Measurements from ENCODE around the gene IL24. TPM values are rescaled to one million over a fixed set of nuclear protein-coding genes. Genes with fewer than 3 reads are reported as not detected.

Gene IL24
- total RNA-seq, 1 donor from 2014 or later: not detected

- no peak for DNase-seq (ENCODE audit: low spot score)
Observed at GRCh38 chr1:206924592-206925105, 27.4 kb downstream of the IL24 start.

- DNase-seq (ENCODE audit: low spot score): peak; percentile 15
Observed at GRCh38 chr1:206925106-206925736, 28.0 kb downstream of the IL24 start.

- no peak for DNase-seq (ENCODE audit: low spot score)
Observed at GRCh38 chr1:206926286-206926685, 29.0 kb downstream of the IL24 start.

GRCh38 chr1:206929524-206929923, 32.3 kb downstream of the IL24 start:
- DNase-seq (ENCODE audit: low spot score): no peak

- DNase-seq (ENCODE audit: low spot score): no peak
Observed at GRCh38 chr1:206930210-206930798, 33.1 kb downstream of the IL24 start.

GRCh38 chr1:206931709-206932108, 34.5 kb downstream of the IL24 start:
- no peak for DNase-seq (ENCODE audit: low spot score)

- no peak for DNase-seq (ENCODE audit: low spot score)
Observed at GRCh38 chr1:206932177-206932576, 34.9 kb downstream of the IL24 start.

GRCh38 chr1:206933333-206933945, 36.2 kb downstream of the IL24 start:
- no peak for DNase-seq (ENCODE audit: low spot score)

- DNase-seq (ENCODE audit: low spot score): no peak
Observed at GRCh38 chr1:206935491-206936067, 38.3 kb downstream of the IL24 start.

GRCh38 chr1:206937425-206937824, 40.2 kb downstream of the IL24 start:
- no peak for DNase-seq (ENCODE audit: low spot score)

GRCh38 chr1:206939131-206939530, 41.9 kb downstream of the IL24 start:
- no peak for DNase-seq (ENCODE audit: low spot score)

GRCh38 chr1:206939841-206940587, 42.8 kb downstream of the IL24 start:
- DNase-seq (ENCODE audit: low spot score): no peak

- DNase-seq (ENCODE audit: low spot score): no peak
Observed at GRCh38 chr1:206940588-206940936, 43.3 kb downstream of the IL24 start.

- DNase-seq (ENCODE audit: low spot score): no peak
Observed at GRCh38 chr1:206941766-206942418, 44.6 kb downstream of the IL24 start.

GRCh38 chr1:206944703-206945102, 47.5 kb downstream of the IL24 start:
- no peak for DNase-seq (ENCODE audit: low spot score)

GRCh38 chr1:206945779-206946178, 48.5 kb downstream of the IL24 start:
- no peak for DNase-seq (ENCODE audit: low spot score)

GRCh38 chr1:206946261-206946660, 49.0 kb downstream of the IL24 start, which contains the start of gene PIGR:
PIGR (minus strand) TSS chr1:206946466; CDS start chr1:206940531, 5,935 bp downstream.
- DNase-seq (ENCODE audit: low spot score): no peak

- DNase-seq (ENCODE audit: low spot score): no peak
Observed at GRCh38 chr1:206947255-206947654, 50.0 kb downstream of the IL24 start.

- no peak for DNase-seq (ENCODE audit: low spot score)
Observed at GRCh38 chr1:206949208-206949607, 52.0 kb downstream of the IL24 start.

- no peak for DNase-seq (ENCODE audit: low spot score)
Observed at GRCh38 chr1:206949641-206950040, 52.4 kb downstream of the IL24 start.
